ENCODE results near the gene CENPP.

GRCh38 chr9:92342825-92343488, 17.2 kb downstream of the CENPP start:
- TF ChIP-seq POLR2AphosphoS5 (IDR thresholded peaks at IDR 0.05; ENCODE audit: borderline replicate concordance, low read depth, low read length) (no peak), EZH2 (IDR thresholded peaks at IDR 0.05) (no peak), FOXP2 (optimal IDR thresholded peaks at IDR 0.05; ENCODE audit: control extremely low read depth, extremely low read length, insufficient read depth) (no peak)

Measured in SK-N-MC (cell line).